Activated naive CD8-positive, alpha-beta T cell treated with anti-CD3 and anti-CD28 coated beads, Interleukin-2, amount 50 U/mL, for 16 hours (primary cell): ENCODE results near the gene CXCL8.

Source experiments
- DNase-seq: peaks from one replicate; pipeline ENCODE4 v3.0.0-alpha.2; 2020; ENCODE audit warnings: low read depth, low spot score

The CXCL8 gene

DNA sequence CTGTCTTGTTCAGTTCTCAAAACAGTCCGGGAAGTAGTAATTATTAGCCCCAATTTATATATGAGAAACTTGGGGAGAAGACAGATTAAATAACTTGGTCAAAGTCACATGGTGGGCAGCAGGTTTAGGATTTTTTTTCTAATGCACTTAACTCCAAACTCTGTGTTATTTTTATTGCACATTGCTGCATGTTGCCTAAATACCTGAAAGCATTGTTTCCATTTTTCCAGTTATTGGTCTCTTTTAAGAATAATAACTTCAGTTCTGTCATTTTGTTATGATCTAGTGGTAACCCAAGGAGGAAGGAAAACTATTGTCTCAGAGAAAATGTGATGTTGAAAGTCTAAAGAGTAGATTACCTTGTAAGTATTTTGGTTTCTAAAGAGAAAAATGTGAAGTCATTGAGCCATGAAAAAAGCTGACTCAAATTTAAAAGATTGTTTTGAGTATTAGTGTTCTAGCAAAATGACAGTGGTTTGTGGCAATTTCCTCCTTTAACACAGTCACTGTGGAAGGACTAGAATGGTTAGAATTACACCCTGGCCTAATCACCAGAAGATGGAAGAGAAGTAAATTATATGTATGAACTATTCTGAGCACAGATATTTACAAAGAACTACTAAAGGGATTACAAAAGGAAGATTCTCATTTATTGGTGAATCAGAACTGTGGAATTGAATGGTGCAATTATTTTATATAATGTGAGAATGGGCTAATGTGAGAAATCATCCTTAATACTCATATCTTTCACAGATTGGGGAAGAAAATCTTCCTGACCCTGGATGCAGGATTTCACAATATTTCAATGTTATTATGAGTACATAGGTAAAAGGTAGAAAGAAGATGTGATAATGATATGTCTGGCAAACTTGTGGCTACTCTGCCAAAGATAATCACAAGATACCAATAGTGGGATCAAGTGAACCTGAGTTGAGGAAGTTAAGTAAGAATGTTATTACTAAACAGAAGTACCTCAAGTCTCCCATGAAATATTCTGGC, 21.7 kb upstream of the CXCL8 start:
- DNase-seq = no peak

GRCh38 chr4:73721435-73721834, 18.9 kb upstream of the CXCL8 start:
- no peak for DNase-seq

- DNase-seq = no peak
These were observed 18.5 kb upstream of the CXCL8 start for GRCh38 chr4:73721909-73722308.

DNA sequence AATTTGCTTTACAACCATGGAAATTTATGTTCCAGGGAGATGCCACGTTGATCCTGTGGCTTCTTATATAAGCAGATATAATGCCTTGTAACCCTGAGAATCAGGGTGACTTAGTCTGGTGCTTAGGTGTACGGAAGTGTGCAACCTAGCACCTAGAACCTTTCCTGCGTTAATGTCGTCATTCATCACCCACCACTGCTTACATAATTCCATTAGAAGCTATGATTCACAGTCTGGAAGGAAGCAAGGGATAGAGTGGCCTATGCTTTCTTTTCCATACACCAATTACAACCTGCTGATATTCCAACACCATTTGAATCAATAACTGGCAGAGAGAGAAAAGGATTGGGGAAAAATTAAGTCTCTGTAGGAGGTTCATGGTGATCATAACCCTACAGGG, 17.3 kb upstream of the CXCL8 start:
- DNase-seq = no peak

- no peak for DNase-seq
These were observed 16.4 kb upstream of the CXCL8 start for GRCh38 chr4:73723928-73724327.

DNA sequence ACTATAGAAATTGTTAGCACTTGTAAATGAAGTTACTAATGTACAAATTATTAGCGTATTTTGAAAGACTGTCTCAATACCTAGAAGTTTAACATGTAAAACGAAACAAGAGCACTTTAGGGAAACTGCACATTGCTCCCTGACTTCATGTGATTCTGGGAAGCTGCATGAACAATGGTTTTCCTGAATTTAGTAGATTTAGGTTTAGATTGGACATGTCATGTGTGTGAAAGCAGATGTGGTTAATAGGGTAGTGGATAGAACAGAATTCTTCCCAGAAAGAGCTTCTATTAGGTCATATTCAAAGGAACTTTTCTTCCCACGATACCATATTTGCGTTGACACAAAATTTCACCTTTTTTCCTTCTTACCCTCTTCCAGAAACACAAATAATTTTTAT, 14.9 kb upstream of the CXCL8 start:
- DNase-seq = no peak

DNA sequence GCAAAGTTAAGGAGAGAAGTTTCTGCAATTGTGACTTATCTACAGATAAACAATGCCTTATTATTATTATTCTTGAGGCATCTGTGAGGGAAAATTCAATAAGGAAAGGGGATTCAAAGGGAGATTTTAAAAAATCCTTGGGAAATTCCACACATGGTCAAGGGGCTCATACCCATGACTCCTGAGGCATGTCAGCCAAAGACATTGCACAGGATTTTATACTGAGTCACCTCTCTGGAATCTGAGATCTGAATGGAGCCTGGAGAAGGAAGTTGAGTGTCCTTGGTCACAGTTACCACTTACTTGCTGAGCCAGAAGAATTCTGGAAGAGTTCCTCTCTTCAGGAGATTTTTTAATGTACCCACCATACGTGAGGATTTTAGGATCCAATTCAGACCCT, 14.4 kb upstream of the CXCL8 start:
- DNase-seq = no peak

GRCh38 chr4:73727685-73728084, 12.7 kb upstream of the CXCL8 start:
- no peak for DNase-seq

- no peak for DNase-seq
These were observed 12.2 kb upstream of the CXCL8 start for GRCh38 chr4:73728091-73728741.

DNA sequence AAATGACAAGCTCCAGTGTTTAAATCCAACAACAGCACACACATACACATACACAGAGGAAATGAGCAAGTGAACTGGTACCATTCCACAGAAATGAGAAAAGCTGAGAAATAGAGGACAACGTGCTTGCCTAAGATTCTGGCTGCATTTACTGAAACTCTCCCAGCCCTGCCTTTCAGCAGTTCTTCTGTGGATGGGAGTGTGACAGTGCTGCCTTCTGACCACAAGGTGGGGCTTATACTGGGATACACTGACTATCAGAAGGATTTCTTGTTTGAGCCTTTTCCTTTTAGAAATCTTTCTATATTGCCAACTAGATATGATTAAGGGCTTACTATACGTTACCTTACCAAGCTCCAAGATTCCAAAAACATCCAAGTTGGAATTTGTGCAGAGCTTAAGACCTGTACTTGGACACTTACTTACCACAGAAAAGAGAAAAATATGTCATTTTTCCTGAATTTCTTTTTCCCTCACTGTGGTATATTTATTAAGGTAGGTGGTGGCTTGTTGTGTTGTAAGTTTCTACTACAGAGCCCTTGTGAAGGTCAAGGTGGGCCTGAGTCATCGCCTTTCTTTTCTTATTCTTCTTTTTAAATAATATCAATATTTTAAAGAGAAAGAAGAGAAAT, 10.7 kb upstream of the CXCL8 start:
- no peak for DNase-seq

DNA sequence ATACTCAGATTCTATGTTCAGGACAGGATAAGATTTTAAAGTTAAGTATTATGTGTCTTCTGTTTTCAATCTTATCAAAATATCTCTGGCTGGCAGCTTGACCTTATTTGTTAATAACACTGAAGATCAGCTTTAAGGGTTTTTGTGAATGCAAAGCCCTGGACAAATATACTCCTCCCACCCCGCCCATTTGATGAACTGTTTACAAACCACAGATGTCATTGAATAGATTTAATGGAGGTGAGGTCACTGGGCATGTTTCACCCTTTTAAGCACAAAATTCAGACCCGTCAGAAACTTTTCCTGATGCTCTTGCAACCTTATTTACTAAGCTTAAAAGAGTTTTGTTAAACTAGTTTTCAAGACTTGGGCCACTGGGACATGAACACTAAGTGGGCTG, 10.1 kb upstream of the CXCL8 start:
- no peak for DNase-seq

- no peak for DNase-seq
These were observed 9.5 kb upstream of the CXCL8 start for GRCh38 chr4:73730867-73731266.

GRCh38 chr4:73731968-73732610, 8.3 kb upstream of the CXCL8 start:
- no peak for DNase-seq

DNA sequence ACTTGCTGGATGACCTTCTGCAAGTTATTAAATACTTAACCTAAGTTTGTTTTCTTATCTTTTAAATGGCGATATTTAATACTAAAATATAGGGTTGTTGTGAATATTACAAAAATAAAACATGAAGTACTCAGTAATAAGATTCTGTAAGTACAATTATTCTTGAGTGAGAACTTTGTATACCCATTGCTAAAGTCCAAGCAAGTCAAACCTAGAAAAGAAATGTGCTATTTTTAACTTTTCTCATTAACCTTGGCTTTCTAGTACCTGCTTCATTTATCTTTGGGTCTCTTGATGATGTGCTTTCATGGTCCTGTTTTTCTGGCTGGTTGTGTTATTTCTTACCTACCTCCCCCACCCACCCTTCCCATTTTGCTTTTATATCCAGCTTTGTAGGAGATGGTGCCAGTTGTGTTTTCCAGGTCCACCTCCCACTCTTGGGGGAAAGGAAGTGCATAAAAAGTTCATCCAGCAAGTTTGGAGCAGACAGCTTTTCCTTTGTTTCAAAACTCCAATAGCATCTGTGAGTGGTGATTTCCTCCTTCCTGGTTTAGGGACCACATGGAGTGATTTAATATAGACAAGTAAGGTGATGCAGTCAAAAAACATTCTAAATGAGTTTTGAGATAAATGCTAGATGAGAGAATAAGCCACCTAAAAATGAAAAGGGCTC, 7.5 kb upstream of the CXCL8 start:
- DNase-seq = no peak

- DNase-seq = no peak
These were observed 5.8 kb upstream of the CXCL8 start for GRCh38 chr4:73734530-73735001.

- no peak for DNase-seq
These were observed 5.1 kb upstream of the CXCL8 start for GRCh38 chr4:73735231-73735630.

- no peak for DNase-seq
These were observed 821 bp downstream of the CXCL8 start for GRCh38 chr4:73741031-73741749.

DNA sequence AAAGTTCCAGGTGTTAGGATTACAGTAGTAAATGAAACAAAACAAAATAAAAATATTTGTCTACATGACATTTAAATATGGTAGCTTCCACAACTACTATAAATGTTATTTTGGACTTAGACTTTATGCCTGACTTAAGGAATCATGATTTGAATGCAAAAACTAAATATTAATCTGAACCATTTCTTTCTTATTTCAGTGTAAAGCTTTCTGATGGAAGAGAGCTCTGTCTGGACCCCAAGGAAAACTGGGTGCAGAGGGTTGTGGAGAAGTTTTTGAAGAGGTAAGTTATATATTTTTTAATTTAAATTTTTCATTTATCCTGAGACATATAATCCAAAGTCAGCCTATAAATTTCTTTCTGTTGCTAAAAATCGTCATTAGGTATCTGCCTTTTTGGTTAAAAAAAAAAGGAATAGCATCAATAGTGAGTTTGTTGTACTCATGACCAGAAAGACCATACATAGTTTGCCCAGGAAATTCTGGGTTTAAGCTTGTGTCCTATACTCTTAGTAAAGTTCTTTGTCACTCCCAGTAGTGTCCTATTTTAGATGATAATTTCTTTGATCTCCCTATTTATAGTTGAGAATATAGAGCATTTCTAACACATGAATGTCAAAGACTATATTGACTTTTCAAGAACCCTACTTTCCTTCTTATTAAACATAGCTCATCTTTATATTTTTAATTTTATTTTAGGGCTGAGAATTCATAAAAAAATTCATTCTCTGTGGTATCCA, 1.6 kb downstream of the CXCL8 start:
- DNase-seq = no peak

GRCh38 chr4:73742490-73743160, 2.3 kb downstream of the CXCL8 start:
- no peak for DNase-seq
